ENCODE measurements around the gene UHMK1. TPM values are rescaled to one million over a fixed set of nuclear protein-coding genes. Genes with fewer than 3 reads are reported as not detected.
A peak's percentile ranks its signal among the peaks of the same experiment; 100 is the strongest.

Gene UHMK1
- polyA plus RNA-seq, 1 experiment = 16.9 TPM

DNA sequence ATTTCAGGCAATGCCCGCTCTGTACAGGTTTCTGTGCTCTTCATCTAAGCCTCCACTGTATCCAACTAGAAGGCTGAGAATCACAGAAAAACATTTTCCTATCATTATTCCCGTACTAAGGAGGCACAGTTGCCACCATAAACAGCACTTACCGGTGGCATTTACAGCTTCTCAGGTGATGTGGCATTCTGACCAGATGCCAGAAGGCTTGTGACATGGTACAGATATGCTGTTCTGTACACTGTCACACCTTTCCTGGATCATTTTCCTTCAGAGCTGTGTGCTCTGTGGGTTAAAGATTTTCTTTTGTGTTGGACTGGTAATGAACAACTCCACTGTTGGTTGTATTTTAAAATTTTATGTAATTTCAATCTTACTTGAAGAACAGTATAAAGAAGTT, 59.9 kb downstream of the UHMK1 start:
- POLR2A ChIA-PET = no interaction called here
- no peak for TF ChIP-seq CTCF (IDR thresholded peaks at IDR 0.05; ENCODE audit: insufficient read depth, low read depth, low read length)
- CTCF ChIA-PET = interaction anchor here (1.1 kb wide), 1 partner anchor 200 kb away, joined by 3 read pairs; no protein-coding TSS in a partner anchor
- Histone ChIP-seq H3K27me3 (ENCODE audit: control insufficient read depth, insufficient read depth, low read length) (no peaks in the 10 kb centered on the region), H3K36me3 (ENCODE audit: control insufficient read depth, insufficient read depth, low read length) (no peaks in the 10 kb centered on the region), H3K4me3 (ENCODE audit: low read depth, low read length) (no peak overlapping the region)
- no peak for DNase-seq (ENCODE audit: low read depth)

- ChIA-PET POLR2A (no interaction called here), CTCF (interaction anchor here (1.0 kb wide), 1 partner anchor 15 kb away, joined by 3 read pairs; no protein-coding TSS in a partner anchor)
- no peaks in the 10 kb centered on the region for H3K36me3 ChIP-seq (ENCODE audit: control insufficient read depth, insufficient read depth, low read length)
- H3K27me3 ChIP-seq (ENCODE audit: control insufficient read depth, insufficient read depth, low read length) = no peaks in the 10 kb centered on the region
- DNase-seq (ENCODE audit: low read depth) = no peak
- H3K4me3 ChIP-seq (ENCODE audit: low read depth, low read length) = peak overlapping the region; percentile 69
- no peak for TF ChIP-seq CTCF (IDR thresholded peaks at IDR 0.05; ENCODE audit: insufficient read depth, low read depth, low read length)
Measured at GRCh38 chr1:162560303-162561036, 62.9 kb downstream of the UHMK1 start.

DNA sequence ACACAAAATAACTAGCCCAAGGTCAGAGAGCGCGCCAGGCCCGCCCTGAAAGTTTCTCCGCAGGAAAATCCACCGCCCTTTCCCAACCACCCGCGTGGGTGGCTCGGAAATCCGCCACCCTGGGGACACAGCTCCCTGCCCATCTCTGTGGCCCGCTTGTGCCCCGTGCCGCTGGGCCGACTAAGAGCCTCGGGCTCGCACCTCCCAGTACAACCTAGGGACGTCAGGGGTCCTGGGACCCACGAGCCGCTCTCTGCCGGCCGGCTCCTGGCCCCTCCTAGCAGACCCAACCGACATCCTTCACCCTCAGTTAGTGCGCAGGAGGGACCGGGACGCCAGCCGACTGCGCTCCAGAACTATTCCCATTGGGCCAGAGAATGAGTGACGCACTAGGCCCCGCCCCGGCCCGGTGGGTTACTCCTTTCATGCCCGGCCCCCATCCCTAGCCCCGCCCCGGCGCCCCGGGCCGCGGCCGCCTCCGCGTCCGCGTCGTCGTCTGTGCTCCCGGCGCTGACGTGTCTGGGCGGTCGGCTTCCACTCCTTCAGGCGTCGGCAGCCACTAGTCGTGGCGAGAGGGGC, 63.5 kb downstream of the UHMK1 start:
- H3K36me3 ChIP-seq (ENCODE audit: control insufficient read depth, insufficient read depth, low read length) = no peaks in the 10 kb centered on the region
- no peak for TF ChIP-seq CTCF (IDR thresholded peaks at IDR 0.05; ENCODE audit: insufficient read depth, low read depth, low read length)
- H3K4me3 ChIP-seq (ENCODE audit: low read depth, low read length) = peak overlapping the region; percentile 98
- ChIA-PET POLR2A (interaction anchor here (0.6 kb wide), 1 partner anchor 25 kb away, joined by 3 read pairs; no protein-coding TSS in a partner anchor), CTCF (no interaction called here)
- H3K27me3 ChIP-seq (ENCODE audit: control insufficient read depth, insufficient read depth, low read length) = no peaks in the 10 kb centered on the region
- DNase-seq (ENCODE audit: low read depth) = peak; percentile 87

DNA sequence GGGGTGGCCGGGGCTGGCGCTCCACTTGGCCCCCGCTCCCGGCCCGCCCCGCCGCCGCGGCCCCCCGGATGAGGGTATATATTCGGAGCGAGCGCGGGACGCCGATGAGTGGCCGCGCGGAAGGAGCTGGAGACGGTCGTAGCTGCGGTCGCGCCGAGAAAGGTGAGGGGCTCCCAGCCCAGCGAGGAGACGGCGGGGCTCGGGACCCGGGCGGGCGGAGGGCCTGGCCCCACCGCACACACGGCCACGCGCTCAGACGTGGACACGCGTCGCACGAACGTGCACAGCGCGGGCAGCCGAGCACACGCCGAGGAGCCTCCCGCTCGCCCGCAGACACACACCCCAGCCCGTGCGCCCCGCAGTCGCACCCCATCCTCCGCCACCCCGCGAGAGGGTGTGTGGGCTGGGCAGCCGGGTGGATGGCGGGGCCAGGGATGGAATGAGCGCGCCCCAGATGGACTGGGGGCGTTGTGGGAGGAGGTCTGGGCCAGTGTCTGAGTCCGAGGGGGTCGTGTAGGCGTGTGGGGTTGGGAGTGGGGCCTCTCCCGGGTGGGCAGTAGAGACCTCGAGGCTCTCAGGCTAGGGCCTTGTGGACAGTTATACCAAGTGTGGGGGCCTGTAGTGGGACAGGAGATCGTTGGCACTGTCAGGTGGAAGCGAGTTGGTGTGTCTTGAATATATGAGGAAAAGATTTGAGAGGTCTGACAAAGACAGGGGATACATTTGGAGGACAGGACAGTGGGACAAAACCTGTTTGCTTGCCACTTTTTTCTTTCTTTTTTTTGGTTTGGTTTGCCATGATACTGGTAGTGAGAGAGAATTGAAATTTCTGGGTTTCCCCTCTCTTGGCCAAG, 64.2 kb downstream of the UHMK1 start, which contains the start of gene UAP1:
Gene UAP1, plus strand, starts transcription at position 107 of the 854 bp plus-strand sequence. CDS start 4,347 bp downstream, outside the sequence.
- POLR2A ChIA-PET = interaction anchor here (0.6 kb wide), 2 partner anchors 26 to 301 kb away, joined by 3 to 4 read pairs; no protein-coding TSS in a partner anchor

More for the DNA sequence above, 64.2 kb downstream of the UHMK1 start, which contains the start of gene UAP1:
- H3K27me3 ChIP-seq (ENCODE audit: control insufficient read depth, insufficient read depth, low read length) = no peaks in the 10 kb centered on the region
- CTCF ChIA-PET = no interaction called here
- no peak for DNase-seq (ENCODE audit: low read depth)
- peaks cover 1% of the 10 kb centered on the region; the same call in 1 of the 2 replicates for H3K36me3 ChIP-seq (ENCODE audit: control insufficient read depth, insufficient read depth, low read length)
- no peak for TF ChIP-seq CTCF (IDR thresholded peaks at IDR 0.05; ENCODE audit: insufficient read depth, low read depth, low read length)
- peak within 1 kb of the TSS; percentile 98 for H3K4me3 ChIP-seq (ENCODE audit: low read depth, low read length)

All from BJ (cell line).